NB4 (cell line): ENCODE measurements around the gene DOCK9.

ENCODE experiments used
- MAX ChIP-seq: IDR thresholded peaks from 2 replicates; pipeline ENCODE4 v1.6.1; 2011; ENCODE audit warnings: low read depth, low read length
- POLR2A ChIP-seq: IDR thresholded peaks from 2 replicates; pipeline ENCODE4 v1.6.1; 2011; ENCODE audit warnings: mild to moderate bottlenecking; ENCODE audit not compliant: insufficient read length; ENCODE audit errors: extremely low read depth
- TF ChIP-seq, protein P1 (sequence below): IDR thresholded peaks from one replicate; pipeline ENCODE4 v1.5.1; 2012; ENCODE audit warnings: low read depth, low read length

- TF ChIP-seq POLR2A (no peak), MAX (no peak)
- TF ChIP-seq, protein P1, sequence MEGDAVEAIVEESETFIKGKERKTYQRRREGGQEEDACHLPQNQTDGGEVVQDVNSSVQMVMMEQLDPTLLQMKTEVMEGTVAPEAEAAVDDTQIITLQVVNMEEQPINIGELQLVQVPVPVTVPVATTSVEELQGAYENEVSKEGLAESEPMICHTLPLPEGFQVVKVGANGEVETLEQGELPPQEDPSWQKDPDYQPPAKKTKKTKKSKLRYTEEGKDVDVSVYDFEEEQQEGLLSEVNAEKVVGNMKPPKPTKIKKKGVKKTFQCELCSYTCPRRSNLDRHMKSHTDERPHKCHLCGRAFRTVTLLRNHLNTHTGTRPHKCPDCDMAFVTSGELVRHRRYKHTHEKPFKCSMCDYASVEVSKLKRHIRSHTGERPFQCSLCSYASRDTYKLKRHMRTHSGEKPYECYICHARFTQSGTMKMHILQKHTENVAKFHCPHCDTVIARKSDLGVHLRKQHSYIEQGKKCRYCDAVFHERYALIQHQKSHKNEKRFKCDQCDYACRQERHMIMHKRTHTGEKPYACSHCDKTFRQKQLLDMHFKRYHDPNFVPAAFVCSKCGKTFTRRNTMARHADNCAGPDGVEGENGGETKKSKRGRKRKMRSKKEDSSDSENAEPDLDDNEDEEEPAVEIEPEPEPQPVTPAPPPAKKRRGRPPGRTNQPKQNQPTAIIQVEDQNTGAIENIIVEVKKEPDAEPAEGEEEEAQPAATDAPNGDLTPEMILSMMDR: no peak
Measured at GRCh38 chr13:98776644-98777043, 201.2 kb downstream of the DOCK9 start.
